Measurements from ENCODE around the gene GNAQ.

- TF ChIP-seq RAD21 (IDR thresholded peaks at IDR 0.05; ENCODE audit: low read depth) (no peak), YY1 (IDR thresholded peaks at IDR 0.05; ENCODE audit: low read depth) (no peak), REST (IDR thresholded peaks at IDR 0.05; ENCODE audit: low read depth) (no peak), EP300 (IDR thresholded peaks at IDR 0.05; ENCODE audit: borderline replicate concordance) (no peak), EGR1 (IDR thresholded peaks at IDR 0.05) (no peak), MAX (IDR thresholded peaks at IDR 0.05) (no peak)
These were observed 212.0 kb downstream of the GNAQ start for GRCh38 chr9:77819657-77820056.

All from Ishikawa (cell line).